PC-3 (cell line): ENCODE measurements around the gene KSR1. TPM values are rescaled to one million over a fixed set of nuclear protein-coding genes. Genes with fewer than 3 reads are reported as not detected.

Experiments used
- ATAC-seq: fragments of 200-7000 bp; cut with Tn5 transposase; 2 replicates; pipeline ENCODE4 v1.9.1; 2020; ENCODE audit warnings: mild to moderate bottlenecking, moderate library complexity
- BruUV-seq: library from RNA; stranded (reverse); fragments of 400-500 nt; replicated peaks from 2 replicates; lab custom pipeline; 2021; lab: Mats Ljungman, UMichigan
- CTCF ChIA-PET: fragments of 300-600 bp; sonication (Branson Sonifier 250); formaldehyde crosslinking; loops from one replicate; lab custom pipeline; 2022; ENCODE audit warnings: antibody characterized with exemption; lab: Charles Lee
- POLR2A ChIA-PET: fragments of 300-600 bp; sonication (Branson Sonifier 250); formaldehyde crosslinking; loops from one replicate; lab custom pipeline; 2022; ENCODE audit warnings: antibody characterized with exemption; ENCODE audit not compliant: unreplicated experiment; lab: Charles Lee
- DNase-seq: peaks from one replicate; pipeline ENCODE4 v3.0.0-alpha.2; 2015
- H2AFZ ChIP-seq: fragments of 300-600 bp; sonication (generic); 2 replicates; pipeline ENCODE4 v1.6.0; 2016; ENCODE audit warnings: antibody characterized with exemption, low read length
- H3F3A ChIP-seq: fragments of 300-600 bp; sonication (generic); one replicate; pipeline ENCODE4 v1.6.0; 2017; ENCODE audit warnings: antibody characterized with exemption, low read length, control low read depth, mild to moderate bottlenecking; ENCODE audit not compliant: unreplicated experiment
- H3K27ac ChIP-seq: fragments of 300-600 bp; sonication (generic); 2 replicates; pipeline ENCODE4 v1.5.1; 2016; ENCODE audit warnings: mild to moderate bottlenecking, low read length
- H3K27me3 ChIP-seq: fragments of 300-600 bp; sonication (generic); 2 replicates; pipeline ENCODE4 v1.6.1; 2016; ENCODE audit warnings: low read length, mixed read lengths
- H3K36me3 ChIP-seq: fragments of 300-600 bp; sonication (generic); 2 replicates; pipeline ENCODE4 v1.6.1; 2016; ENCODE audit warnings: low read depth, mixed run types, low read length, mixed read lengths
- H3K4me1 ChIP-seq: fragments of 300-600 bp; sonication (generic); 2 replicates; pipeline ENCODE4 v1.5.1; 2016; ENCODE audit warnings: low read length; ENCODE audit not compliant: insufficient read depth
- H3K4me2 ChIP-seq: fragments of 300-600 bp; sonication (generic); 2 replicates; pipeline ENCODE4 v1.6.0; 2016; ENCODE audit warnings: low read length
- H3K4me3 ChIP-seq: fragments of 300-600 bp; sonication (generic); 2 replicates; pipeline ENCODE4 v1.5.1; 2016; ENCODE audit warnings: mild to moderate bottlenecking, low read length, mixed read lengths
- H3K79me2 ChIP-seq: fragments of 300-600 bp; sonication (generic); 2 replicates; pipeline ENCODE4 v1.6.1; 2017; ENCODE audit warnings: low read length, mixed read lengths
- H3K9ac ChIP-seq: fragments of 300-600 bp; sonication (generic); 2 replicates; pipeline ENCODE4 v1.6.0; 2016; ENCODE audit warnings: mild to moderate bottlenecking, low read length
- H3K9me2 ChIP-seq: fragments of 300-600 bp; sonication (generic); replicated peaks from 2 replicates; pipeline ENCODE4 v1.6.1; 2016; ENCODE audit warnings: mixed run types, low read length, mixed read lengths
- H3K9me3 ChIP-seq: fragments of 300-600 bp; sonication (generic); 2 replicates; pipeline ENCODE4 v1.6.1; 2016; ENCODE audit warnings: low read length, mixed read lengths
- H4K20me1 ChIP-seq: fragments of 300-600 bp; sonication (generic); 2 replicates; pipeline ENCODE4 v1.6.1; 2016; ENCODE audit warnings: low read length, mixed read lengths
- CTCF ChIP-seq: fragments of 300-600 bp; sonication (generic); conservative IDR thresholded peaks from 2 replicates; pipeline ENCODE4 v1.5.1; 2017; ENCODE audit warnings: antibody characterized with exemption, low read depth, mild to moderate bottlenecking, low read length
- EZH2 ChIP-seq: fragments of 300-600 bp; sonication (generic); IDR thresholded peaks from one replicate; pipeline ENCODE4 v1.6.1; 2017; ENCODE audit warnings: antibody characterized with exemption, mild to moderate bottlenecking, low read length; ENCODE audit not compliant: unreplicated experiment
- EZH2phosphoT487 ChIP-seq: fragments of 300-600 bp; sonication (generic); IDR thresholded peaks from 2 replicates; pipeline ENCODE4 v1.6.1; 2018; ENCODE audit warnings: mild to moderate bottlenecking, antibody characterized with exemption, low read length, borderline replicate concordance
- intact Hi-C: fragments of 100-400 bp; cut with micrococcal nuclease; formaldehyde crosslinking; loops from 2 replicates; pipeline ENCODE4 v1.9.0; 2023
- total RNA-seq: library from RNA; depleted of rRNA; stranded (reverse); fragments of >200 nt; gene quantifications from 2 replicates; pipeline ENCODE4 v1.2.3, GENCODE V29; 2014

KSR1 gene
- total RNA-seq, 1 experiment from 2014 or later: 1.0 TPM

GRCh38 chr17:27491713-27492190, 35.5 kb downstream of the KSR1 start:
- intact Hi-C loops: no loop called here
- Histone ChIP-seq H4K20me1 (no peaks in the 10 kb centered on the region), H3K9ac (no peak overlapping the region), H3K4me3 (no peak overlapping the region), H3K27me3 (no peaks in the 10 kb centered on the region), H3F3A (no peaks in the 10 kb centered on the region), H3K4me1 (peaks cover 18% of the 10 kb centered on the region), H2AFZ (no peak overlapping the region), H3K9me3 (no peaks in the 10 kb centered on the region), H3K27ac (no peak overlapping the region), H3K9me2 (no peaks in the 10 kb centered on the region), H3K36me3 (no peaks in the 10 kb centered on the region), H3K4me2 (no peak overlapping the region), H3K79me2 (no peaks in the 10 kb centered on the region)
- ATAC-seq (no peak), DNase-seq (no peak)
- ChIA-PET CTCF (no interaction called here), POLR2A (no interaction called here)
- no TSS peak for BruUV-seq
- TF ChIP-seq EZH2phosphoT487: no peak

GRCh38 chr17:27492470-27492869, 36.2 kb downstream of the KSR1 start:
- Histone ChIP-seq H3K27ac (no peak overlapping the region), H3K36me3 (no peaks in the 10 kb centered on the region), H3K4me2 (no peak overlapping the region), H3K79me2 (no peaks in the 10 kb centered on the region), H2AFZ (no peak overlapping the region), H4K20me1 (no peaks in the 10 kb centered on the region), H3K4me3 (no peak overlapping the region), H3K9me3 (no peaks in the 10 kb centered on the region), H3F3A (no peaks in the 10 kb centered on the region), H3K9ac (no peak overlapping the region), H3K4me1 (peaks cover 18% of the 10 kb centered on the region), H3K9me2 (no peaks in the 10 kb centered on the region), H3K27me3 (no peaks in the 10 kb centered on the region)
- TF ChIP-seq CTCF (no peak), EZH2 (no peak), EZH2phosphoT487 (no peak)
- ATAC-seq (no peak), DNase-seq (no peak)
- CTCF ChIA-PET: no interaction called here
- intact Hi-C loops: no loop called here
- no TSS peak for BruUV-seq
- POLR2A ChIA-PET: no interaction called here

GRCh38 chr17:27493088-27493487, 36.8 kb downstream of the KSR1 start:
- H3K27me3 ChIP-seq: no peaks in the 10 kb centered on the region
- peaks cover 18% of the 10 kb centered on the region for H3K4me1 ChIP-seq
- H4K20me1 ChIP-seq: no peaks in the 10 kb centered on the region
- H3K4me3 ChIP-seq: no peak overlapping the region
- DNase-seq (no peak), ATAC-seq (no peak)
- H3K79me2 ChIP-seq: no peaks in the 10 kb centered on the region
- no peaks in the 10 kb centered on the region for H3K36me3 ChIP-seq
- no peaks in the 10 kb centered on the region for H3K9me3 ChIP-seq
- BruUV-seq: no TSS peak
- ChIA-PET CTCF (no interaction called here), POLR2A (no interaction called here)
- no peak for TF ChIP-seq EZH2
- no peak for TF ChIP-seq EZH2phosphoT487
- TF ChIP-seq CTCF: no peak
- no peaks in the 10 kb centered on the region for H3F3A ChIP-seq
- no peak overlapping the region for H3K9ac ChIP-seq
- H3K4me2 ChIP-seq: no peak overlapping the region
- H2AFZ ChIP-seq: no peak overlapping the region
- no peaks in the 10 kb centered on the region for H3K9me2 ChIP-seq
- intact Hi-C loops: no loop called here
- no peak overlapping the region for H3K27ac ChIP-seq
